Rectal smooth muscle tissue (tissue), 1 donor: ENCODE measurements around the gene HTR4.

ENCODE experiments used
- H3K27ac ChIP-seq: one replicate; pipeline ENCODE4 v1.7.0; 2013; ENCODE audit warnings: low read depth, low read length, inconsistent platforms
- H3K27me3 ChIP-seq: one replicate; pipeline ENCODE4 v1.7.0; 2013; ENCODE audit warnings: low read length; ENCODE audit not compliant: control insufficient read depth, insufficient read depth
- H3K36me3 ChIP-seq: one replicate; pipeline ENCODE4 v1.7.0; 2013; ENCODE audit warnings: low read length; ENCODE audit not compliant: control insufficient read depth, insufficient read depth
- H3K4me1 ChIP-seq: one replicate; pipeline ENCODE4 v1.7.0; 2013; ENCODE audit warnings: low read length; ENCODE audit not compliant: control insufficient read depth, insufficient read depth
- H3K4me3 ChIP-seq: one replicate; pipeline ENCODE4 v1.7.0; 2013; ENCODE audit warnings: low read length
- H3K9ac ChIP-seq: one replicate; pipeline ENCODE4 v1.7.0; 2013; ENCODE audit warnings: low read length

HTR4 gene

DNA sequence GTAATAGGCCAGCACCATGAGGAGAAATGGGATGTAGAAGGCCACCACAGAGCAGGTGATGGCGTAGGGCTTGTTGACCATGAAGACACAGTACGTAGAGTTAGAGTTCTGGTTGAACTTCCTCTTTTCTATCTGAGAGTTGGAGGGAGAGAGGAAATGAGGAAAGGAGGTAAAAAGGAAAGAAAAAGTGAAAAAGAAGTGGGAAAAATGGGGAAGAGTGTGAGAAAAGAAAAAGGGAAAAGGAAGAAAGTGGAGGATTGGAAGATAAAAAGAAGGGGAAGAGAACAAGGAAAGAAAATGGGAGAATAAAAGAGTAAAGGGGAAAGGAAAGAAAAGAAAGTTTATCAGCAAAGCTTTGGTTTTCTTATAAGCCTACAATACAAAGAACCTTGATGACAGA is 144.4 kb downstream of the HTR4 start:
- Histone ChIP-seq H3K4me3 (no peak overlapping the region), H3K4me1 (no peaks in the 10 kb centered on the region), H3K9ac (no peak overlapping the region), H3K27ac (no peak overlapping the region), H3K36me3 (no peaks in the 10 kb centered on the region), H3K27me3 (no peaks in the 10 kb centered on the region)

DNA sequence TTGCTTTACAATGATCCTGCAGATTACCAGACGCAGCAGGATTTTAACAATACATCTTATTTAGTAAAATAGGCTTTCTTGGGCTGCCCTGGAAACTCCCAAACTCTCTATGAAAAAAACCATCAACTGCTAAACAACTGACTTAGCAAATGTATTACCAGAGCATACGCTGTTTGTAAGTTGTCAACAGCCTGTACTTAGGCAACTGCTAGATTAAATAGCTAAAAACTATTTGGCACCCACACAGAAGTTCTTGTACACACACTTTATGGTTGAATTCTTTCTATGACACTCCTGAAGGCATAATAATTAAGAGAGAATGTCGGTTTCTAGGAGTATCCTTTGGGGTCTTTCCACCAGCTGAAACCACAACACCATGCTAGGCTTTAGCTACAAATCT is 146.7 kb downstream of the HTR4 start:
- no peak overlapping the region for H3K9ac ChIP-seq
- no peak overlapping the region for H3K4me3 ChIP-seq
- no peaks in the 10 kb centered on the region for H3K4me1 ChIP-seq
- H3K27ac ChIP-seq = no peak overlapping the region
- H3K27me3 ChIP-seq = no peaks in the 10 kb centered on the region
- H3K36me3 ChIP-seq = no peaks in the 10 kb centered on the region

DNA sequence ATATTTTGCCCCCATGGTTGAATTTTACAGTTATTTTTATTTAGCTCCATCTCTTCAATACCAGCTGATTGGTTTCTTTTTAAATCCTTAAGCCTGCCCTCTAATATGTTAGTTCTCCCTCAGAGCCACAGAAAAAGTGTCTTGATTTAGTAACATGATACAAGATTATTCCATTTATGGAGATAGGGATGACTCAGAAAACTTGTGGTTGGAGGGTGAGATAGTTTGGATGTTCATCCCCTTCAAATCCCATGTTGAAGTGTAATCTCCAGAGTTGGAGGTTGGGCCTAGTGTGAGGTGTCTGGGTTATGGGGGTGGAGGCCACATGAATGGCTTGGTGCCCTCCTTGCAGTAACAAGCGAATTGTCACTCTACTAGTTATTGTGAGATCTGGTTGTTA is 154.9 kb downstream of the HTR4 start:
- H3K9ac ChIP-seq = no peak overlapping the region
- no peaks in the 10 kb centered on the region for H3K4me1 ChIP-seq
- no peak overlapping the region for H3K4me3 ChIP-seq
- H3K27me3 ChIP-seq = no peaks in the 10 kb centered on the region
- no peaks in the 10 kb centered on the region for H3K36me3 ChIP-seq
- no peak overlapping the region for H3K27ac ChIP-seq

DNA sequence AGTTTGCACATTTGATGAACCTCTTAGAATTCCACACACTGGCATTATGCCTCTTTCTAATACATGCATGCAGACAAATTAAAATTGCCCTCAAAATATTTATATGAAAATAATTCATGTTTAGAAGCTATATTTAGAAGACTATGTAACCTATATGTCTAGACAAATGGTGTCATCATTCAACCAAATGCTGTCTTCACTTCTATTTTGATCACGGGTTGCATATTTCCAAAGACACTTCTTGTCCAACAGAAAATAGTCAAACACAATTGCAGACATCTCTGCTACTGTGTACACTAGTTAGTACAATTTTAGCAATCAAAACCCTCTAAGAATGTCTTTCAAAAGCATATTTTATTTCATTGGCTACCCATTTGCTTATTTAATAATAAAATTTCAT is 156.6 kb downstream of the HTR4 start:
- Histone ChIP-seq H3K4me3 (no peak overlapping the region), H3K27ac (no peak overlapping the region), H3K9ac (no peak overlapping the region), H3K36me3 (no peaks in the 10 kb centered on the region), H3K4me1 (no peaks in the 10 kb centered on the region), H3K27me3 (no peaks in the 10 kb centered on the region)

DNA sequence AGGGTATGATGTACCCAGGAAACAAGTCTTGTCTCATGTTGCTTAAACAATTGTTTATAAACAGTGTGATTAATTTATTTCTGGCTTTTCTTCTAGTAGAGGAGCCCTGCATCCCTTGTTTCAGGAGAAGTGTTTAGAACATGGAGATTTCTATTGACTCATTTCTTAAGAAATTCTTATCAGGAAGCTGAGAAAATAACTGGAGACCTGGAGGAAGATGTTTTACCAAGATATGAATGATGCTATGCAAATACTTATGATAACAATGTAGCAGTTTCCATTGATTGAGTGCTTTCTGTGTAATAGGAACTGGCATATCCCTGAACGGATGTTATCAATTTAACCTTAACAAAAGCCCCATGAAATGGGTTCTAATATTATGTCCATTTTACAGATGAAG is 162.0 kb downstream of the HTR4 start:
- Histone ChIP-seq H3K4me1 (no peaks in the 10 kb centered on the region), H3K36me3 (no peaks in the 10 kb centered on the region), H3K27me3 (no peaks in the 10 kb centered on the region), H3K9ac (no peak overlapping the region), H3K27ac (no peak overlapping the region), H3K4me3 (no peak overlapping the region)

DNA sequence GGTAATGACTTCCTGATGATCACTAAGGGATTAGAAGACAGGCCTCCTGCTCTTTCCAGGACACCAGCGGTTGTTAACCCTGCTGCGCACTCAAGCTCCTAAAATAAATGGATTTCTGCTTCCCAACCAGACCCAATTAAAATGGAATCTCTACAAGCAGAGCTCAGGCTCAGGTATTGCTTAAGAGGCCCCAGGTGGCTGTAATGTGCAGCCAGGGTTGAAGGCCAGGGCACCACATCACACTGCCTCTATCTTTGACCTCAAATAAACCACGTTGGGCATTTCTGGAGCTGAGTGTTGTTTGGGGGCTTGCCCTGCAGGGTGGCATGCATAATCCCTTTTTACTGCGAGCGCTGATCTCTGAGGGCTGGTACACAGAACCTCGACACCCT is 162.5 kb downstream of the HTR4 start:
- Histone ChIP-seq H3K4me1 (no peaks in the 10 kb centered on the region), H3K9ac (no peak overlapping the region), H3K27ac (no peak overlapping the region), H3K4me3 (no peak overlapping the region), H3K36me3 (no peaks in the 10 kb centered on the region), H3K27me3 (no peaks in the 10 kb centered on the region)

DNA sequence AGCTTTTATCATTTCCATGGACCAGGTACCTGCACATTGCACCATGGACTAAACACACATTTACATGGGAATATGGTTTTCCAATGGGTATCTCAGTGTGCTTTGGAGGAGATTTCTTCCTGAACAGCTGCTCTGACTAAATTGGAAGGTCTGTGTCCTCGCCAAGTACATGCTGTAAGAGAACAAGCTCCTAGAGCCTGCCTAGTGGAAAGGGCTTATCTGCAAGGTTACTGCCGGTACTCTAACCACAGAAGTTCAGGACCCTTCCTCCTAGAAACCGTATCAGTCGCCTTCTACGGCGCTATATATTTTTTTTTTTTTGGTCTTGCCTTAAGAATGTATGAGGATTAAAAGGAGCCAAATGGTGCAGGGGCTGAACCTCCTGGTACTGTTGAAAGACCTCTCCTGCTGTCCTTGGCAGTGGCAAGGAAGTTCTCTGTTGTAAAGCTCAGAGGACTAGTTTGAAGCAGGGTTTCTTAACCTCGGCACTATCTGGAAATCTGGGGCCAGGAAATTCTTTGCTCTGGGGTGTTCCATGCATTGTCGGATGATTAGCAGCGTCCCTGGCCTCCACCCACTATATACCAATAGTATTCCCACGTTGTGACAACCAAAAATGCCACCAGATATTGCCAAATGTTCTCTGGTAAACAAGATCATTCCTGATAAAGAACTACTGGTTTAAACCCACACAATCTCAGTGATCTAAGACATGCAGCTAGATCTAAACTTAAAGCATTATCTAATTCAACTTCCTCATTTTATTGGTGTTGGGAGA is 163.1 kb downstream of the HTR4 start:
- H3K9ac ChIP-seq = no peak overlapping the region
- no peak overlapping the region for H3K27ac ChIP-seq
- no peaks in the 10 kb centered on the region for H3K4me1 ChIP-seq
- H3K4me3 ChIP-seq = no peak overlapping the region
- no peaks in the 10 kb centered on the region for H3K27me3 ChIP-seq
- H3K36me3 ChIP-seq = no peaks in the 10 kb centered on the region

DNA sequence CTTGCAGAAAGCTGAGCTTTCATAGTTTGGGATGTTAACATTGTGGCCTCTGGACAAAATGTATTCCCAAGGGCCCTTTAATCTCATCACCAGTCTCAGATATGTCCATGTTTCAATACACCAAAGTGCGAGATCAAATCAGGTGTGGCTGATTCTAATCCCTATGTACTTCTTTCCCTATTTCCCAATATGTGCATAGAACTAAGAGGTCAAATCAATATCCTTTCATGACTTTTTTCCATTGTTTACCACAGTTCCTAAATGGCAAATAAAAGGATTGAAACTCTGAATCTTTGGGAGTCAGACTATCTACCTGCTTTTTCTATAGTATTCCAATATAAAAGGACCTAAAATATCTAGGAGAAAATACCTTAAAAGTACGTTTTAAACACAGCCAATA is 165.6 kb downstream of the HTR4 start:
- Histone ChIP-seq H3K27ac (no peak overlapping the region), H3K4me3 (no peak overlapping the region), H3K27me3 (no peaks in the 10 kb centered on the region), H3K36me3 (no peaks in the 10 kb centered on the region), H3K9ac (no peak overlapping the region), H3K4me1 (no peaks in the 10 kb centered on the region)

DNA sequence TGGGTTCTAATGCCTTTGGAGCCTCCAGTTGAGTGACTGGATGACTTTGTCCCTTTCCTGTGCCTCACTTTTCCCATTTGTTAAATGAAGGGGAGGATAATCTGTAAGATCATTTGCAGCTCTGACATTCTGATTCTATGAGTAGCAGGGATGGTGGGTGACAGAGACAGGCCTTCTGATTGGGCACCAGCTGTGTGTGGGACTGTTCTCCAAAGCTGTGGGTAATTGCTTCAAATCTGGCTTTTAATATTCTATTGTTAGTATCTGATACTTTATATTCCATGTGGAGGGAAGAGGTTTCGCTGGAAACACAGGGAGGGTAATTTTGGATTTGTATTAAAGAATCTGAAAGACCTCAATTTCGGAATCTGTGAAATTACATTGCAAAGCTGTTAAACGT is 167.9 kb downstream of the HTR4 start:
- Histone ChIP-seq H3K4me3 (no peak overlapping the region), H3K36me3 (no peaks in the 10 kb centered on the region), H3K27ac (no peak overlapping the region), H3K4me1 (no peaks in the 10 kb centered on the region), H3K9ac (no peak overlapping the region), H3K27me3 (no peaks in the 10 kb centered on the region)

DNA sequence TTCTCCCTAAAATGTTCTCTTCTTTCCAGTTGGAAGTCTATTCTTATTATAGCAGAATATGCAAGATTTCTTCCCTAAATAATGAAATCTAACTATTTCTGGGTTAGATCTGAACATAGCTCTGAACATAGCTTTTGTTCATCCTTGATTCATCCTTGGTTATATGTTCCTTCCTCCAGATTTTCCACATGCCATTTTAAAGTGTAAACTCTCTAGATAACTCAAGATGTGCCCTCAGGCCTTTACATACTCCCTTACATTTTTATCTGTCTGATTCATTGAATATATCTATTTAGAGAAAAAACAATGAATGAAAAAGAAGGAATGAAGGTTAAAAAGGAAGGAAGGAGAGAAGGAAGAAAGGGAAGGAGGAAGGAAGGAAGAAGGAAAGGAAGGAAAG is 169.7 kb downstream of the HTR4 start:
- no peak overlapping the region for H3K4me3 ChIP-seq
- no peaks in the 10 kb centered on the region for H3K27me3 ChIP-seq
- H3K4me1 ChIP-seq = no peaks in the 10 kb centered on the region
- H3K9ac ChIP-seq = no peak overlapping the region
- H3K27ac ChIP-seq = no peak overlapping the region
- H3K36me3 ChIP-seq = no peaks in the 10 kb centered on the region

DNA sequence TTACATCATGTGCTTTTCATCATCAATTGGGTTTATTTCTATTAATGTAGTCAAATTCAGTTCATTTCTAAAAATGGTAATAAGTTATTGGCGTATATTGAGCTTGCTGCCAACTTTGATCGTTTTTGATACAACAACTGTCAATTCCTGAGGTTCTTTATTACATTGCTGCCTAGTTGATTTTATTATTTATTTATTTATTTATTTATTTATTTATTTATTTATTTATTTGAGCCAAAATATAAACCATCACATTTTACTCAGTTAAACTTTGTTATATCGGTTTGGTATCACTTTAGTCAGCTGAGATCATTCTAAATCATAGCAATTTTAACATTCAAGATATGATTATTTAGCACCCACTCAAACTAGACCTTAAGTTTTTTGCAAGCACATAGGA is 170.6 kb downstream of the HTR4 start:
- Histone ChIP-seq H3K4me3 (no peak overlapping the region), H3K4me1 (no peaks in the 10 kb centered on the region), H3K9ac (no peak overlapping the region), H3K27me3 (no peaks in the 10 kb centered on the region), H3K36me3 (no peaks in the 10 kb centered on the region), H3K27ac (no peak overlapping the region)

DNA sequence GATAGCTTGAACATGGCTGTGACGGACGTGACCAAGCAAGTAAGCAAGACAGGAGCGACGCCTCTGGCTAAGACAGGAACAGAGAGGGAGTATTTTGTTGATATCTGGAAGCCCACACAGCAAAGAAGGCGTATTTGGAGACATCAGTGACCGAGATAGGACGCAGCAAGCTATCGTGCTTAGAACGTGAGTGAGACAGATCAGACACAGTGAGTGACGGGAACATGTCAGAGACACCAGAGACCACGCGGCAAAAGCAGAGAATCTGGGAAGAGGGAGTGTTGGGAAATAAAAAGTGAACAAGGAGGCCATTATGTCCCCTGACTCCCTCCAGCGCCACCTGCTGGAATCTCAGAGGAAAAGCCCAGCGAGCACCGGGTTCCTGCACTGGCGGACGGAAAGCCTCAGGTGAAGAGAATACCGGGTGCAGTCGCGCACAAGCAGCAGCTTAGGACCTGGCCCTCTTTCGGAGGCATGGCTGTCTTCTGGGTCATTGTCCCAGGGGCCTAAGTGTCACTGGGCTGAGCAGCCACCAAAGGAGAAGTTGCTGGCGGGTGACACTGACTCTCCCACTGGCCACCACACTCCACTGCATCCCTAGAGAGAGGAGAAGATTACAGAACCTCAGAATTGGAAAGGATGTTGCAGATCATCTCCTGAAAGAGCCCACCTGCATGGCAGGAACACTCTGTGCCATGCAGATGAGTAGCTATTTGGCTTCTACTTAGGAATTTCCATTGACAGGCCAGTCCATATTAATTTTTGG is 171.4 kb downstream of the HTR4 start:
- H3K27ac ChIP-seq = no peak overlapping the region
- no peaks in the 10 kb centered on the region for H3K27me3 ChIP-seq
- no peak overlapping the region for H3K4me3 ChIP-seq
- H3K4me1 ChIP-seq = no peaks in the 10 kb centered on the region
- H3K36me3 ChIP-seq = no peaks in the 10 kb centered on the region
- H3K9ac ChIP-seq = no peak overlapping the region

DNA sequence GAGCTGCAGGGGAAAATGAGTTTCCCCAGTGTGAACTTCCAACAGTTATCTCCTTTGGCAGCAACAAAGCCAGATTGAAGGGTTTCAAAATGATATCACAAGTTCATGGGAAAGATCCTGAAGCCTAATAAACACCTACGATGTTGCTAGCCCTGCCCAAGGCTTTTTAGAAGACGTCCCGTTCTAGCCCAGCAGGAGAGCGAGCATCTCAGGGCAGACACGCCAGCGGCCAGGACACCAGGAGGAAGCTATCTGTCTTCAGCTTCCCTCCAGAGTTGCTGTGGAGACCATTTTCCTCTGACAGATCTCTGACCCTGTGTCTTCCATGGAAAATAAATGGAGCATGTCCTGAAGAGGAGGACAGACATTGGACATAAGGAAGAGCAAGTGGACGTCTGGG is 172.1 kb downstream of the HTR4 start:
- H3K4me3 ChIP-seq = no peak overlapping the region
- no peaks in the 10 kb centered on the region for H3K36me3 ChIP-seq
- H3K27ac ChIP-seq = no peak overlapping the region
- no peak overlapping the region for H3K9ac ChIP-seq
- no peaks in the 10 kb centered on the region for H3K4me1 ChIP-seq
- H3K27me3 ChIP-seq = no peaks in the 10 kb centered on the region
